ENCODE measurements around the gene TMEM61.

The TMEM61 gene

GRCh38 chr1:54950006-54950368, 30.4 kb upstream of the TMEM61 start:
- no peak for TF ChIP-seq CTCF (IDR thresholded peaks at IDR 0.05; ENCODE audit: borderline replicate concordance, control extremely low read depth, extremely low read depth, insufficient read depth, missing control alignments)
- in situ Hi-C loops (cut with MboI; ENCODE audit: low sequenced_read_pairs, unreplicated experiment): loop anchor here (5.0 kb wide), 1 partner anchor 47 kb away; the partner anchor contains the start of gene BSND
- DNase-seq (ENCODE audit: low spot score): no peak

- TF ChIP-seq CTCF (IDR thresholded peaks at IDR 0.05; ENCODE audit: borderline replicate concordance, control extremely low read depth, extremely low read depth, insufficient read depth, missing control alignments): peak; percentile 79
- in situ Hi-C loops (cut with MboI; ENCODE audit: low sequenced_read_pairs, unreplicated experiment): loop anchor here (5.0 kb wide), 1 partner anchor 47 kb away; the partner anchor contains the start of gene BSND
Measured at GRCh38 chr1:54950369-54951163, 29.9 kb upstream of the TMEM61 start.

GRCh38 chr1:54951810-54952226, 28.6 kb upstream of the TMEM61 start:
- in situ Hi-C loops (cut with MboI; ENCODE audit: low sequenced_read_pairs, unreplicated experiment): loop anchor here (5.0 kb wide), 1 partner anchor 45 kb away; the partner anchor contains the start of gene BSND
- no peak for DNase-seq (ENCODE audit: low spot score)
- TF ChIP-seq CTCF (IDR thresholded peaks at IDR 0.05; ENCODE audit: borderline replicate concordance, control extremely low read depth, extremely low read depth, insufficient read depth, missing control alignments): no peak

More at GRCh38 chr1:54950369-54951163, 29.9 kb upstream of the TMEM61 start:
- DNase-seq (ENCODE audit: low spot score): peak; percentile 77

GRCh38 chr1:54952950-54953718, 27.3 kb upstream of the TMEM61 start:
- in situ Hi-C loops (cut with MboI; ENCODE audit: low sequenced_read_pairs, unreplicated experiment): loop anchor here (5.0 kb wide), 1 partner anchor 44 kb away; the partner anchor contains the start of gene BSND
- no peak for TF ChIP-seq CTCF (IDR thresholded peaks at IDR 0.05; ENCODE audit: borderline replicate concordance, control extremely low read depth, extremely low read depth, insufficient read depth, missing control alignments)
- no peak for DNase-seq (ENCODE audit: low spot score)

- no peak for TF ChIP-seq CTCF (IDR thresholded peaks at IDR 0.05; ENCODE audit: borderline replicate concordance, control extremely low read depth, extremely low read depth, insufficient read depth, missing control alignments)
- DNase-seq (ENCODE audit: low spot score): no peak
- in situ Hi-C loops (cut with MboI; ENCODE audit: low sequenced_read_pairs, unreplicated experiment): loop anchor here (5.0 kb wide), 1 partner anchor 43 kb away; the partner anchor contains the start of gene BSND
Measured at GRCh38 chr1:54953846-54954245, 26.6 kb upstream of the TMEM61 start.

GRCh38 chr1:54955359-54955758, 25.1 kb upstream of the TMEM61 start:
- TF ChIP-seq CTCF (IDR thresholded peaks at IDR 0.05; ENCODE audit: borderline replicate concordance, control extremely low read depth, extremely low read depth, insufficient read depth, missing control alignments): no peak
- in situ Hi-C loops (cut with MboI; ENCODE audit: low sequenced_read_pairs, unreplicated experiment): no loop called here
- DNase-seq (ENCODE audit: low spot score): no peak
